WERI-Rb-1 (cell line): Measurements from ENCODE around the gene SLC38A2.
"Not testable (repeated sequence)": the region's sequence is repeated elsewhere in the genome, so short reads cannot be mapped to it uniquely, and the experiment has no call there.

Experiments used
- DNase-seq: peaks from one replicate; pipeline ENCODE4 v3.0.0-alpha.2; 2020
- H3K27ac ChIP-seq: fragments of 250-450 bp; sonication (Bioruptor Pico); 2 replicates; pipeline ENCODE4 v1.5.1; 2020; ENCODE audit warnings: mild to moderate bottlenecking, moderate library complexity
- H3K27me3 ChIP-seq: fragments of 250-450 bp; sonication (Bioruptor Pico); 2 replicates; pipeline ENCODE4 v1.5.1; 2021; ENCODE audit warnings: mild to moderate bottlenecking, low read depth, moderate library complexity; ENCODE audit not compliant: insufficient read depth, severe bottlenecking
- H3K36me3 ChIP-seq: fragments of 250-450 bp; sonication (Bioruptor Pico); 2 replicates; pipeline ENCODE4 v1.5.1; 2020; ENCODE audit warnings: mild to moderate bottlenecking, moderate library complexity
- H3K4me3 ChIP-seq: 2 replicates; pipeline ENCODE4 v1.5.1; 2011; ENCODE audit warnings: low read depth, mild to moderate bottlenecking, control low read depth, low read length
- H3K9me3 ChIP-seq: fragments of 250-450 bp; sonication (Bioruptor Pico); 2 replicates; pipeline ENCODE4 v1.5.1; 2021; ENCODE audit warnings: mild to moderate bottlenecking, moderate library complexity; ENCODE audit not compliant: severe bottlenecking
- CTCF ChIP-seq: IDR thresholded peaks from 2 replicates; pipeline ENCODE4 v1.5.1; 2011; ENCODE audit warnings: low read depth, mild to moderate bottlenecking, control low read depth, inconsistent platforms, low read length

The SLC38A2 gene

GRCh38 chr12:46402451-46402850 is 29.9 kb upstream of the SLC38A2 start:
- H3K4me3 ChIP-seq, result no peak overlapping the region
- H3K9me3 ChIP-seq, result no peaks in the 10 kb centered on the region
- H3K27me3 ChIP-seq, result no peaks in the 10 kb centered on the region
- H3K27ac ChIP-seq, result no peak overlapping the region
- no peak for DNase-seq
- H3K36me3 ChIP-seq, result no peaks in the 10 kb centered on the region
- no peak for TF ChIP-seq CTCF

GRCh38 chr12:46401662-46402061 is 29.1 kb upstream of the SLC38A2 start:
- no peak overlapping the region for H3K27ac ChIP-seq
- DNase-seq, result no peak
- TF ChIP-seq CTCF, result no peak

DNA sequence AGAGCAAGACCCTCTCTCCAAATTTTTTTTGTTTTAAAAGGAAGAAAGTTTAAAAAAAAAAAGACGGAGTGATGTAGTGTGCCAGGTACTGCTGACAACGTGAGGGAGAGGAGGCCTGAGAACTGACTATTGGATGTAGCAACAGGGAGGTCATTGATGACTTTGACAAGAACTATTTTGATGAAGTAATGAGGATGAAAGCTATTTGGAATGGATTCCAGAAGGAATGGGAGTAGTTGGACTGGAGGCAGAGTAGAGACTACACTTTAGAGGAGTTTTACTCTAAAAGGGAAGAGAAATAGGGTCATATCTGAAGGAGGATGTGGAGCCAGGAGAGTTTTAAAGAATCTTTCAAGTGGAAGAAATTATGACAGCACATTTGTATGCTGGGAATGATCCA is 27.8 kb upstream of the SLC38A2 start:
- no peaks in the 10 kb centered on the region for H3K36me3 ChIP-seq
- no peak for DNase-seq
- no peaks in the 10 kb centered on the region for H3K27me3 ChIP-seq
- no peak overlapping the region for H3K4me3 ChIP-seq
- no peaks in the 10 kb centered on the region for H3K9me3 ChIP-seq
- no peak for TF ChIP-seq CTCF
- no peak overlapping the region for H3K27ac ChIP-seq

More at GRCh38 chr12:46401662-46402061, 29.1 kb upstream of the SLC38A2 start:
- Histone ChIP-seq H3K9me3 (no peaks in the 10 kb centered on the region), H3K27me3 (no peaks in the 10 kb centered on the region), H3K36me3 (no peaks in the 10 kb centered on the region), H3K4me3 (no peak overlapping the region)

GRCh38 chr12:46399461-46400248 is 27.1 kb upstream of the SLC38A2 start:
- DNase-seq, H3K36me3 ChIP-seq, H3K9me3 ChIP-seq, H3K27me3 ChIP-seq, H3K27ac ChIP-seq, H3K4me3 ChIP-seq: not testable (repeated sequence)

DNA sequence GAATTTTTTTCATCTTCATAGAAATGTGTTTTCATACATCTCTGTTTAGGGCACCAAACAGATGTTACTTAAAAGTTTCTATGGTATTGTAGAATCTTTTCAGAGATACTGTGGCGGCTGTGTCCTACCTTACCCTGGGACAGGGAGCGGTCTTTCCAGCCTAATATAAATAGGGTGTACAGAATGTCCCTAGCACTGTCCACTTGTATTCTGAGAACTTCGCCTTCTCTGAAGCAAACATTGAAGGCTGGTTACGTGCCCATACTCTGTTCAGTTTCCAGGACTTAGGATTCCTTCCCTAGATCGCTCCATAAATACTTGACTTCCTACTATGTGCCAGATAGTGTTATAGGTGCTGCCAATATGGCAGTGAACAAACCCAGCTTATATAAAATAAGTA is 24.3 kb upstream of the SLC38A2 start:
- Histone ChIP-seq H3K36me3 (no peaks in the 10 kb centered on the region), H3K27ac (no peak overlapping the region), H3K9me3 (no peaks in the 10 kb centered on the region), H3K4me3 (no peak overlapping the region), H3K27me3 (no peaks in the 10 kb centered on the region)
- no peak for TF ChIP-seq CTCF
- DNase-seq, result no peak

GRCh38 chr12:46395388-46395787 is 22.8 kb upstream of the SLC38A2 start:
- no peak for TF ChIP-seq CTCF
- Histone ChIP-seq H3K27ac (no peak overlapping the region), H3K27me3 (no peaks in the 10 kb centered on the region), H3K36me3 (no peaks in the 10 kb centered on the region), H3K4me3 (no peak overlapping the region), H3K9me3 (no peaks in the 10 kb centered on the region)
- no peak for DNase-seq
